Neuronal stem cell (in vitro differentiated cells): Measurements from ENCODE around the gene ITPR1.

Experiments used
- DNase-seq: peaks from one replicate; pipeline ENCODE4 v3.0.0-alpha.2; 2013; ENCODE audit warnings: low spot score
- H2AFZ ChIP-seq: one replicate; pipeline ENCODE4 v1.6.1; 2013; ENCODE audit warnings: mild to moderate bottlenecking, low read length, inconsistent platforms
- H2AK5ac ChIP-seq: 2 replicates; pipeline ENCODE4 v1.6.1; 2013; ENCODE audit warnings: low read depth, mild to moderate bottlenecking, inconsistent platforms, low read length, moderate library complexity, mixed read lengths
- H2BK120ac ChIP-seq: 2 replicates; pipeline ENCODE4 v1.6.1; 2013; ENCODE audit warnings: low read depth, mild to moderate bottlenecking, inconsistent platforms, low read length, moderate library complexity, mixed read lengths
- H2BK12ac ChIP-seq: one replicate; pipeline ENCODE4 v1.6.1; 2013; ENCODE audit warnings: low read length, inconsistent platforms
- H2BK15ac ChIP-seq: 2 replicates; pipeline ENCODE4 v1.6.1; 2013; ENCODE audit warnings: mild to moderate bottlenecking, low read length, inconsistent platforms, mixed read lengths
- H2BK5ac ChIP-seq: one replicate; pipeline ENCODE4 v1.6.1; 2013; ENCODE audit warnings: inconsistent platforms, mild to moderate bottlenecking, low read length, moderate library complexity
- H3K14ac ChIP-seq: one replicate; pipeline ENCODE4 v1.6.1; 2013; ENCODE audit warnings: low read length, inconsistent platforms
- H3K18ac ChIP-seq: 2 replicates; pipeline ENCODE4 v1.6.1; 2013; ENCODE audit warnings: low read length, inconsistent platforms
- H3K23ac ChIP-seq: 2 replicates; pipeline ENCODE4 v1.6.1; 2013; ENCODE audit warnings: low read depth, mild to moderate bottlenecking, mixed read lengths, low read length, inconsistent platforms; ENCODE audit not compliant: poor library complexity
- H3K27ac ChIP-seq: replicated peaks from 3 replicates; pipeline ENCODE4 v1.5.1; 2013; ENCODE audit warnings: low read length, inconsistent platforms
- H3K27me3 ChIP-seq, 3 experiments: 2 replicates each; pipeline ENCODE4 v1.6.1; 2013; ENCODE audit warnings: low read length in 3 of 3, mild to moderate bottlenecking in 2 of 3, inconsistent platforms in 1 of 3, low read depth in 1 of 3, mixed read lengths in 1 of 3, moderate library complexity in 1 of 3; ENCODE audit not compliant: control insufficient read depth in 3 of 3, insufficient read depth in 3 of 3
- H3K36me3 ChIP-seq, 2 donors: replicated peaks in 1 of 2; 2 replicates each; pipeline ENCODE4 v1.6.1; 2013; ENCODE audit warnings: low read length in 2 of 2; ENCODE audit not compliant: control insufficient read depth in 2 of 2, insufficient read depth in 2 of 2
- H3K4ac ChIP-seq: 2 replicates; pipeline ENCODE4 v1.6.1; 2013; ENCODE audit warnings: inconsistent platforms, mild to moderate bottlenecking, low read length, moderate library complexity
- H3K4me1 ChIP-seq, 2 donors: 1 replicate in 1 of 2; 2 replicates in 1 of 2; pipeline ENCODE4 v1.6.1; 2013; ENCODE audit warnings: low read length in 2 of 2, low read depth in 1 of 2; ENCODE audit not compliant: control insufficient read depth in 2 of 2, insufficient read depth in 1 of 2
- H3K4me2 ChIP-seq: one replicate; pipeline ENCODE4 v1.6.1; 2013; ENCODE audit warnings: mild to moderate bottlenecking, low read length, inconsistent platforms; ENCODE audit not compliant: insufficient read depth, poor library complexity, severe bottlenecking
- H3K4me3 ChIP-seq, 2 donors: 2 replicates each; pipeline ENCODE4 v1.5.1; 2013; ENCODE audit warnings: low read length in 2 of 2, mild to moderate bottlenecking in 2 of 2, inconsistent platforms in 1 of 2, moderate library complexity in 1 of 2
- H3K79me1 ChIP-seq: one replicate; pipeline ENCODE4 v1.6.1; 2013; ENCODE audit warnings: low read depth, mild to moderate bottlenecking, inconsistent platforms, low read length, moderate library complexity
- H3K9ac ChIP-seq: one replicate; pipeline ENCODE4 v1.6.1; 2013; ENCODE audit warnings: mild to moderate bottlenecking, low read depth, low read length, inconsistent platforms; ENCODE audit not compliant: poor library complexity
- H3K9me3 ChIP-seq, 2 donors: replicated peaks in 1 of 2; 2 replicates each; pipeline versions ENCODE3 to v1.6.1; 2013; ENCODE audit warnings: low read length in 2 of 2, mild to moderate bottlenecking in 2 of 2, inconsistent platforms in 1 of 2, low read depth in 1 of 2, mixed read lengths in 1 of 2, moderate library complexity in 1 of 2; ENCODE audit not compliant: control insufficient read depth in 2 of 2, insufficient read depth in 1 of 2
- H4K8ac ChIP-seq: one replicate; pipeline ENCODE4 v1.6.1; 2013; ENCODE audit warnings: low read depth, mild to moderate bottlenecking, inconsistent platforms, low read length, moderate library complexity
- H4K91ac ChIP-seq: one replicate; pipeline ENCODE4 v1.6.1; 2013; ENCODE audit warnings: low read length, low read depth, mild to moderate bottlenecking, inconsistent platforms; ENCODE audit not compliant: poor library complexity
- WGBS, 2 donors: extraction: QIAGEN DNeasy Blood & Tissue Kit; methylation state at CpG; one replicate each; pipeline ENCODE4 v1.1.7; 2013; ENCODE audit warnings: missing lambda C conversion rate in 2 of 2, mixed read lengths in 1 of 2; ENCODE audit not compliant: insufficient read length in 2 of 2, insufficient replicate concordance in 1 of 2; ENCODE audit errors: extremely low coverage in 2 of 2; 5-methylcytosine and 5-hydroxymethylcytosine counted together

The ITPR1 gene

GRCh38 chr3:4778740-4779139, 285.6 kb downstream of the ITPR1 start:
- Histone ChIP-seq H3K4me1 (no peaks in the 10 kb centered on the region), H3K23ac (no peak overlapping the region), H2BK120ac (no peak overlapping the region), H3K4me3 (no peak overlapping the region), H2BK15ac (no peak overlapping the region), H4K8ac (no peak overlapping the region), H3K9ac (no peak overlapping the region), H3K14ac (no peak overlapping the region), H3K4ac (no peak overlapping the region), H2AFZ (no peak overlapping the region), H3K36me3 (no peaks in the 10 kb centered on the region), H3K27me3 (no peaks in the 10 kb centered on the region), H3K27ac (no peak overlapping the region), H3K79me1 (no peaks in the 10 kb centered on the region), H2BK5ac (no peak overlapping the region), H3K4me2 (no peak overlapping the region), H2AK5ac (no peak overlapping the region), H2BK12ac (no peak overlapping the region), H3K9me3 (no peaks in the 10 kb centered on the region), H4K91ac (no peak overlapping the region), H3K18ac (no peak overlapping the region)
- no peak for DNase-seq
- no CpG with 5 or more reads among the region's 1 CpG for WGBS, 2 donors

- no peak overlapping the region for H3K23ac ChIP-seq
- no peak overlapping the region for H3K4ac ChIP-seq
- H3K79me1 ChIP-seq, result no peaks in the 10 kb centered on the region
- H3K4me3 ChIP-seq, result no peak overlapping the region
- H3K36me3 ChIP-seq, result no peaks in the 10 kb centered on the region
- no peak overlapping the region for H3K27ac ChIP-seq
- no peak overlapping the region for H2BK15ac ChIP-seq
- no peak overlapping the region for H2AFZ ChIP-seq
- no peaks in the 10 kb centered on the region for H3K27me3 ChIP-seq
- no peak overlapping the region for H2BK12ac ChIP-seq
- H4K91ac ChIP-seq, result no peak overlapping the region
- no peak overlapping the region for H3K18ac ChIP-seq
- H2BK5ac ChIP-seq, result no peak overlapping the region
- no peak for DNase-seq
- H2BK120ac ChIP-seq, result no peak overlapping the region
- H2AK5ac ChIP-seq, result no peak overlapping the region
- H3K9ac ChIP-seq, result no peak overlapping the region
- no peaks in the 10 kb centered on the region for H3K9me3 ChIP-seq
- H3K14ac ChIP-seq, result no peak overlapping the region
- no CpG with 5 or more reads among the region's 5 CpGs for WGBS, 2 donors
- H4K8ac ChIP-seq, result no peak overlapping the region
- no peak overlapping the region for H3K4me2 ChIP-seq
- no peaks in the 10 kb centered on the region for H3K4me1 ChIP-seq
Measured at GRCh38 chr3:4780545-4780957, 287.4 kb downstream of the ITPR1 start.

GRCh38 chr3:4782095-4782494, 288.9 kb downstream of the ITPR1 start:
- Histone ChIP-seq H2AFZ (no peak overlapping the region), H3K27me3 (no peaks in the 10 kb centered on the region), H3K36me3 (no peaks in the 10 kb centered on the region), H4K8ac (no peak overlapping the region), H3K4ac (no peak overlapping the region), H2BK5ac (no peak overlapping the region), H3K4me1 (no peaks in the 10 kb centered on the region), H2BK12ac (no peak overlapping the region), H3K9ac (no peak overlapping the region), H3K27ac (no peak overlapping the region), H3K9me3 (no peaks in the 10 kb centered on the region), H2AK5ac (no peak overlapping the region), H3K79me1 (no peaks in the 10 kb centered on the region), H3K18ac (no peak overlapping the region), H3K14ac (no peak overlapping the region), H3K23ac (no peak overlapping the region), H2BK120ac (no peak overlapping the region), H3K4me2 (no peak overlapping the region), H2BK15ac (no peak overlapping the region), H3K4me3 (peak overlapping the region in 1 of 2 donors; percentile 59), H4K91ac (no peak overlapping the region)
- no peak for DNase-seq
- WGBS, 2 donors, result no CpG with 5 or more reads among the region's 3 CpGs

- Histone ChIP-seq H3K27ac (no peak overlapping the region), H3K4me2 (no peak overlapping the region), H3K79me1 (no peaks in the 10 kb centered on the region), H2BK120ac (no peak overlapping the region), H4K91ac (no peak overlapping the region), H2AK5ac (no peak overlapping the region), H3K18ac (no peak overlapping the region), H3K9me3 (no peaks in the 10 kb centered on the region), H3K23ac (no peak overlapping the region), H3K9ac (no peak overlapping the region), H2BK5ac (no peak overlapping the region), H3K4ac (no peak overlapping the region), H2BK15ac (no peak overlapping the region), H2BK12ac (no peak overlapping the region), H3K4me1 (no peaks in the 10 kb centered on the region), H3K14ac (no peak overlapping the region), H3K27me3 (no peaks in the 10 kb centered on the region), H4K8ac (no peak overlapping the region), H3K36me3 (no peaks in the 10 kb centered on the region), H2AFZ (no peak overlapping the region), H3K4me3 (no peak overlapping the region)
- no peak for DNase-seq
- no CpG with 5 or more reads among the region's 1 CpG for WGBS, 2 donors
Measured at GRCh38 chr3:4785551-4785950, 292.4 kb downstream of the ITPR1 start.
